AG09309 (cell line): ENCODE data around the gene CLSTN1.

Experiments
- DNase-seq: peaks from one replicate; pipeline ENCODE4 v3.0.0-alpha.2; 2010; ENCODE audit warnings: low read depth
- H3K4me3 ChIP-seq: 2 replicates; pipeline ENCODE4 v1.5.1; 2011; ENCODE audit warnings: mild to moderate bottlenecking, low read depth, low read length, moderate library complexity; ENCODE audit not compliant: control insufficient read depth
- CTCF ChIP-seq: IDR thresholded peaks from 2 replicates; pipeline ENCODE4 v1.5.1; 2011; ENCODE audit warnings: mild to moderate bottlenecking, low read depth, low read length, inconsistent platforms; ENCODE audit not compliant: insufficient read depth, control insufficient read depth; ENCODE audit errors: missing control alignments

CLSTN1 gene

GRCh38 chr1:9703681-9704080 lies 120.1 kb downstream of the CLSTN1 start:
- no peak overlapping the region for H3K4me3 ChIP-seq
- no peak for DNase-seq
- TF ChIP-seq CTCF, result no peak

GRCh38 chr1:9703165-9703509 lies 120.6 kb downstream of the CLSTN1 start:
- no peak overlapping the region for H3K4me3 ChIP-seq
- TF ChIP-seq CTCF, result no peak
- DNase-seq, result no peak

- DNase-seq, result no peak
- H3K4me3 ChIP-seq, result no peak overlapping the region
- TF ChIP-seq CTCF, result no peak
Observed at GRCh38 chr1:9701665-9702064, 122.1 kb downstream of the CLSTN1 start.

GRCh38 chr1:9700340-9700739 lies 123.4 kb downstream of the CLSTN1 start:
- peak; percentile 50 for DNase-seq
- no peak for TF ChIP-seq CTCF
- no peak overlapping the region for H3K4me3 ChIP-seq

GRCh38 chr1:9699361-9699760 lies 124.4 kb downstream of the CLSTN1 start:
- no peak overlapping the region for H3K4me3 ChIP-seq
- DNase-seq, result no peak
- TF ChIP-seq CTCF, result no peak

- no peak for DNase-seq
- no peak overlapping the region for H3K4me3 ChIP-seq
- no peak for TF ChIP-seq CTCF
Observed at GRCh38 chr1:9696793-9697192, 127.0 kb downstream of the CLSTN1 start.

- H3K4me3 ChIP-seq, result no peak overlapping the region
- TF ChIP-seq CTCF, result no peak
- no peak for DNase-seq
Observed at GRCh38 chr1:9691691-9692090, 132.1 kb downstream of the CLSTN1 start.
